GM19452 (cell line): ENCODE measurements around the gene BRCA1.
"Not testable (repeated sequence)": the region's sequence is repeated elsewhere in the genome, so short reads cannot be mapped to it uniquely, and the experiment has no call there.

Source experiments
- ATAC-seq: cut with Tn5 transposase; IDR thresholded peaks from one replicate; pipeline ENCODE4 v1.9.1; 2021; ENCODE audit not compliant: unreplicated experiment

BRCA1 gene

DNA sequence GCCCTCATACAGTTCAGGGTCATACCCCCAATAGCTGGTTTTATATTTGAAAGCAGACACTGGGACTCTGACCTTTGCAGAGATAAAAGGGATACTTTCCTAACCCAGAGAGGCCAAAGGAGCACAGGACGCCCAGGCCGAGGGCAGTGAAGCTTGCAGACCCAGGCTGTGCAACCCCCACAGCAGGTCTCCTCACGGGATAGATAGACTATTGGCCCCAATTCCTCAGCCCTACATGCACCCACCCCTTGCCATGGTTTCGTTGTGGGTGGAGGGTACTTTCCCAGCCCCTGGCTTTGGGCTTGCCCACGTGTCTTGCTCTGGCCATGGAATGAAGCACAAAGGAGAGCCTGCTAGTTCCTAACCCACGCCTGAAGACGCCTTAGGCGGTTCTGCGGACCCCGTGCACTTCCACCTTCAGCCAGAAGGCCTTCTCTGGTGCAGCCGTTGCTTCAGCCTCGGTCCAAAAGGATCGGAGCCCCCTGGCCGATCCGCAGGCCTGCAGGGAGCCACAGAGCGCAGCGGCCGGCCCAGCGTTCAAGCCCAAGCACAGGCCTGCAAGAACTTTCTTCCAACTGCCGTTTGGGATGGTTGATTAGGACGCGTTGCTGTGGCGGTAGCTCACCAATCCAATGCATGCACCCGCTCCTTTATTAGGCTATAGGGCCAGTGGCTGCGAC lies 9.8 kb upstream of the BRCA1 start:
- ATAC-seq, result no peak

DNA sequence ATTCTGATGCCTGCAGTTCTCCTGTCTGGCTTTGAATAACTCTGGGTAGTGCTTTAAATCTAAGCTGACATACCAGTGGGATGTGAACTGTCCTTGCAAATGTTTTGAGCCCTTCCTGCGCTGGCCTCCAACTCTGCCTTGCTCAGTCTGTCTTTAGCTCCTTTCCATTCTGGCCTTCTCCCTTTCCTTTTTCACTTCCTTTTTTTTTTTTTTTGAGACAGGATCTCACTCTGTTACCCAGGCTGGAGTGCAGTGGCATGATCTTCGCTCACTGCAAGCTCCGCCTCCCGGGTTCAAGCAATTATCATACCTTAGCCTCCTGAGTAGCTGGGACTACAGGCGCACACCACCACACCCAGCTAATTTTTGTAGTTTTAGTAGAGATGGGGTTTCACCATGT lies 8.3 kb upstream of the BRCA1 start:
- ATAC-seq, result not testable (repeated sequence)

DNA sequence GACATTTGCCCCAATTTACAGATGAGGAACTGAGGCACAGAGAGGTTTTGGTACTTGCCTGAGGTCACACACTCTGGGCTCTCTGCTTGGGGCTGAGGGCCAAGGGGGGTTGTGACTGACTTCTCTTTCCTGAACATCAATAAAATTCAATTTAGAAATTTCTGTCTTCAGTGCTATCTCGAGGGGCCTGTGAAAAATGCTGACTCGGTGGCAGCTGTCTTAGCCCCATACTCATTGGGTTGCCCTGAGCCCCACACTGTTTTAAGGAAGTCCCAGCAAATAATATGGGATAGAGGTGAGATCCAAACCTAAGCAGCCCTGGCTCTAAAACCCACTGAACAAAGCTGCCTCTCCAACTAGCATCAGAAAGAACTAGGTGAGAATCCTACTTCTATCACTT lies 7.0 kb upstream of the BRCA1 start:
- ATAC-seq, result no peak

DNA sequence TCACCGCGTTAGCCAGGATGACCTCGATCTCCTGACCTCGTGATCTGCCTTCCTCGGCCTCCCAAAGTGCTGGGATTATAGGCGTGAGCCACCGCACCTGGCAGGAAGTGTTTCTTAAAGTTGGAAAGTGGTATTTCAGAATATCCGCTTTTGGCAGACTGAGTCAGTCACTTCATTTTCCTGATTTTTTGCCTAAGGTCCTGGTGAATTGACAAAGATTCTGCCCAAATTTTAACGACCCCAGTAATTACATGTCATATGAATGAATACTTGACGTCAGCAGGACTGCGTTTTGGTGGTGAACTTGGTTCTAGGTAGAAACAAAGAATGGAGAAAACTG lies 4.5 kb upstream of the BRCA1 start:
- ATAC-seq, result no peak

DNA sequence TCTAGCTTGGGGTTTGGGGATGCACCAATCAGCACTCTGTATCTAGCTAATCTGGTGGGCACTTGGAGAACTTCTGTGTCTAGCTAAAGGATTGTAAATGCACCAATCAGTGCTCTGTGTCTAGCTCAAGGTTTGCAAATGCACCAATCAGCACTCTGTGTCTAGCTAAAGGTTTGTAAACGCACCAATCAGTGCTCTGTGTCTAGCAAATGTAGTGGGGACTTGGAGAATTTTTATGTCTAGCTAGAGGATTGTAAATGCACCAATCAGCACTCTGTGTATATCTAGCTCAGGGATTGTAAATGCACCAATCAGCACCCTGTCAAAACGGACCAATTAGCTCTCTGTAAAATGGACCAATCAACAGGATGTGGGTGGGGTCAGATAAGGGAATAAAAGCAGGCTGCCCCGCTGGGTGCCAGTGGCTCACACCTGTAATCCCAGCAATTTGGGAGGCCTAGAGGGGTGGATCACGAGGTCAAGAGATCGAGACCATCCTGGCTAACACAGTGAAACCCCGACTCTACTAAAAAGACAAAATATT lies 2.2 kb upstream of the BRCA1 start:
- not testable (repeated sequence) for ATAC-seq

DNA sequence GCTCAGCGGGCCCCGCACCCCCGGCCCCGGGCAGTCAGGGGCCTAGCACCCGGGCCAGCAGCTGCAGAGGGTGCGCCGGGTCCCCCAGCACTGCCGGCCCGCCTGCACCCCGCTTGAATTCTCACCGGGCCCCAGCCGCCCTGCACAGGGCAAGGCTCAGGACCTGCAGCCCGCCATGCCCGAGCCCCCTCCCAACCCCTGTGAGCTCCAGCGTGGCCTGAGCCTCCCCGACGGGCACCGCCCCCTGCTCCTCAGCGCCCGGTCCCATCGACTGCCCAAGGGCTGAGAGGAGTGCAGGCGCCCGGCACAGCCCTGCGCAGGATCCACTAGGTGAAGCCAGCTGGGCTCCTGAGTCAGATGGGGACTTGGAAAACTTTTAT lies 1.7 kb upstream of the BRCA1 start:
- no peak for ATAC-seq

DNA sequence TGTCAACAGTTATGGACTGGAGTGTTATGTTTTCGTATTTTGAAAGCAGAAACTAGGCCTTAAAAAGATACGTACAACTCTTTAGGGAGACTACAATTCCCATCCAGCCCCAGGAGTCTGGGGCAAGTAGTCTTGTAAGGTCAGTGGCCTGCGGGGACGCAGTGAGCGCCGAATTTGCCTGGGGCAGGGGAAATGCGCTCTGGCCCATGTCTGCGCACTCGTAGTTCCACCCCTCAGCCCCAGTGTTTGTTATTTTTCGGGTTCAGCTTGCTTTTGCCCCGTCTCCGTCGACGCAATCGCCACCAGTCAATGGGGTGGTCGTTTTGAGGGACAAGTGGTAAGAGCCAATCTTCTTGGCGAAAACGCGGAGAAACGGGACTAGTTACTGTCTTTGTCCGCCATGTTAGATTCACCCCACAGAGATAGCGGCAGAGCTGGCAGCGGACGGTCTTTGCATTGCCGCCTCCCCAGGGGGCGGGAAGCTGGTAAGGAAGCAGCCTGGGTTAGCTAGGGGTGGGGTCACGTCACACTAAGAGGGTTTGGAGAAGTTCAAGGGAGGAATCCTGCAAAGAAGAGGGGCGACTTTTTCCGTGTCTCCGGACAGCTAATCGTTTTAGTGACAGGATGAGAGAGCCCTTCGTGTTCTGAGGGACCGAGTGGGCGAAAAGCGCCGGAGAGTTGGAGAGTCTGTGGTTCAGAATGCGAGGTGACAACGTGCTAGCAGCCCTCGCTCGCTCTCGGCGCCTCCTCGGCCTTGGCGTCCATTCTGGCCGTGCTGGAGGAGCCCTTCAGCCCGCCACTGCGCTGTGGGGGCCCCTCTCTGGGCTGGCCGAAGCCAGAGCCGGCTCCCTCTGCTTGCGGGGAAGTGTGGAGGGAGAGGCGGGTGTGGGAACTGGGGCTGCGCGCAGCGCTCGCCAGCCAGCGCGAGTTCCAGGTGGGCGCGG lies 1.1 kb upstream of the BRCA1 start:
- no peak for ATAC-seq

DNA sequence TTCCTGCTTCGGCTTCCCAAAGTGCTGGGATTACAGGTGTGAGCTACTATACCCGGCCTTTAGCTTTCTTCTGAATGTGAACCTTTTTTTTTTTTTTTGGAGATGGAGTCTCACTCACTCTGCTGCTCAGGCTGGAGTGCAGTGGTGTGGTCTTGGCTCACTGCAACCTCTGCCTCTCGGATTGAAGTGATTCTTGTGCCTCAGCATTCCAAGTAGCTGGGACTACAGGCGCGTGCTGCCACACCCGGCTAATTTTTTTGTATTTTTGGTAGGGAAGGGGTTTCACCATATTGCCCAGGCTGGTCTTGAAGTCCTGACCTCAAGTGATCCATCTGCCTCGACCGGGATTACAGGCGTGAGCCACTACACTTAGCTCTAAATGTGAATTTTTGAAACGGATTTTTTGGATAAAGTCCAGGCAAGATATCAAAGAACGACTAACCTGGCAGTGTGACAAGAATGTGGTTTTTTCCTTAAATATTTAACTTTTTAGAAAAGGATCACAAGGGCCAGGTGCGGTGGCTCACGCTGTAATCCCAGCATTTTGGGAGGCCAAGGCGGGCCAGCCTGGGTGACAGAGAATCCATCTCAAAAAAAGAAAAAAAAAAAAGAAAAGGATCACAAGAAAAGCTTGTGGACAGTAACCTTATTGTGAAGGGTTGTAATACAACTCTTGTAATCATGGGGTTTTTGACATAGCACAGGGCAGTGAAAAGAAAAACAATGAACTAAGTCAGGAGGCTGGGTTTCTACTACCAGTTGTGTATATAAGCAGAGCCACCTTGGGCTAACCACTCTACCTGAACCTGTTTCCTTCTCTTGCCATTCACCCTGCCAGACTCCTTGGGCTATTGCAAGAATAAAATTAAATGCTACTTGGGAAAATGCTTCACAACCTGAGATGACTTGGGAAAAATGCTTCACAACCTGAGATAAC lies 6.2 kb downstream of the BRCA1 start:
- ATAC-seq, result no peak

DNA sequence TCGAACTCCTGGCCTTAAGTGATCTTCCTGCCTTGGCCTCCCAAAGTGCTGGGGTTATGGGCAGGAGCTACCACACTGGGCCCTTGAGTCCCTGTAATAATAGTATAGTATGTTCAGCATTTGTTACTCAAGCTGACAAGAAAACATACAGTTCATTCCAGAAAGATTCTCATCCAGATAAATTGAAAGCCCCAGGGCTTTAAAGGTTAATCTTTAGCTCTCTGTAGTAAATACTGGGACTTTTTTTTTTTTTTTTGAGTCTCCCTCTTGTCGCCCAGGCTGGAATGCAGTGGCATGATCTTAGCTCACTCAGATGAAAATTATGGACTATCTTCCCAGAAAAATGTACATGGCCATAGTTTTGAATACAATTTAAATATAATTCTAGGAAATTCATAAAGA lies 11.0 kb downstream of the BRCA1 start:
- ATAC-seq, result no peak

DNA sequence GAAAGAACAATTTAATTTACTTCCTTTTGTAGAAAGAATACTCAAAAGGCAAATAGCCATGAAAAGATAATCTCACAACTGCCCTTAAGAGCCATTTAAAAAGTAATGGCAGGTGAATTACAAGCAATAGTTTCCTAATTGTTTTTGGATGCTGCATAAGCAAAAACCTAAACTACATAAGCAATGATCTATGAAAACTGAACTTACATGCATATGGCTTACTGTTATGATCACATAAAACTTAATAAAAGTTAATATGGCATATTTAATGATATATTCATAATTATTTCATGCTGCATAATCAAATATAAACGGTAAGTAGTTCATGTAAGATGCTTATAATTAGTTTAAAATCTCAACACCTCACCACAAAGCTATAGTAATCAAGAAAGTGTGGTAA lies 18.6 kb downstream of the BRCA1 start:
- ATAC-seq, result no peak

DNA sequence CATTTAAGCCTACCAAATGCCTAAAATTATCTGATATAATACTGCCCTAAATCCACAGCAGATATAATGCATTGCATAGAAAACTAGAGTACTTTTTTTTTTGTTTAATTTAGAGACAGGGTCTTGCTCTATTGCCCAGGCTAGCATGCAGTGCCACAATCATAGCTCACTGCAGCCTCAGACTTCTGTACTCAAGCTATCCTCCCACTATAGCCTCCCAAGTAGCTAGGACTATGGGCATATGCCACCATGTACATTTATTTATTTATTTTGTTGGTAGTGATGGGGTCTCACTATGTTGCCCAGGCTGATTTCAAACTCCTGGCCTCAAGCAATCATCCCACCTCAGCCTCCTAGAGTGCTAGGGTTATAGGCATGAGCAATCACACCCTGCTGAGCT lies 20.0 kb downstream of the BRCA1 start:
- ATAC-seq, result no peak

DNA sequence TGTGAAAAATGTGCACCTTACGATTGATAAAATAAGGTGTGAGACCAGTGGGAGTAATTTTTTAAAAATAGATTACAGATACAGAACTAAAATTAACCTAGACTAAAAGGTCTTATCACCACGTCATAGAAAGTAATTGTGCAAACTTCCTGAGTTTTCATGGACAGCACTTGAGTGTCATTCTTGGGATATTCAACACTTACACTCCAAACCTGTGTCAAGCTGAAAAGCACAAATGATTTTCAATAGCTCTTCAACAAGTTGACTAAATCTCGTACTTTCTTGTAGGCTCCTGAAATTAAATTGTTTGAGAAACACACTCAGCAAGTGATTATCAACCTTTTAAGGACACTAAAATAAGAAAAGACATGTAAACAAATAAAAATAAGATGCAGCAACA lies 20.5 kb downstream of the BRCA1 start:
- ATAC-seq, result no peak

DNA sequence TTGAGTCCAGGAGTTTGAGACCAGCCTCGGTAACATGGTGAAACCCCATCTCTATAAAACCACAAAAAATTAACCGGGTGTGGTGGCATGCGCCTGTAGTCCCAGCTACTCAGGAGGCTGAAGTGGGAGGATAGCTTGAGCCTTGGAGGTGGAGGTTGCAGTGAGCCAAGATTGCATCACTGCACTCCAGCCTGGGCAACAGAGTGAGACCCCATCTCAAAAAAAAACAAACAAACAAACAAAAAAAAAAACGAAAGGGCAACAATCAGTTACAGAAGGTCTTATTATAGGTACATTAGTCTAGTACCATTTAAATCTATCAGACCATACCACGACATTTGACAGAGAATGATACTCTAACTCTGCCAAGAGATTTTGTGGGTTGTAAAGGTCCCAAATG lies 29.8 kb downstream of the BRCA1 start:
- ATAC-seq, result not testable (repeated sequence)

DNA sequence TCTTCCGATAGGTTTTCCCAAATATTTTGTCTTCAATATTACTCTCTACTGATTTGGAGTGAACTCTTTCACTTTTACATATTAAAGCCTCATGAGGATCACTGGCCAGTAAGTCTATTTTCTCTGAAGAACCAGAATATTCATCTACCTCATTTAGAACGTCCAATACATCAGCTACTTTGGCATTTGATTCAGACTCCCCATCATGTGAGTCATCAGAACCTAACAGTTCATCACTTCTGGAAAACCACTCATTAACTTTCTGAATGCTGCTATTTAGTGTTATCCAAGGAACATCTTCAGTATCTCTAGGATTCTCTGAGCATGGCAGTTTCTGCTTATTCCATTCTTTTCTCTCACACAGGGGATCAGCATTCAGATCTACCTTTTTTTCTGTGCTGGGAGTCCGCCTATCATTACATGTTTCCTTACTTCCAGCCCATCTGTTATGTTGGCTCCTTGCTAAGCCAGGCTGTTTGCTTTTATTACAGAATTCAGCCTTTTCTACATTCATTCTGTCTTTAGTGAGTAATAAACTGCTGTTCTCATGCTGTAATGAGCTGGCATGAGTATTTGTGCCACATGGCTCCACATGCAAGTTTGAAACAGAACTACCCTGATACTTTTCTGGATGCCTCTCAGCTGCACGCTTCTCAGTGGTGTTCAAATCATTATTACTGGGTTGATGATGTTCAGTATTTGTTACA lies 30.9 kb downstream of the BRCA1 start:
- no peak for ATAC-seq

DNA sequence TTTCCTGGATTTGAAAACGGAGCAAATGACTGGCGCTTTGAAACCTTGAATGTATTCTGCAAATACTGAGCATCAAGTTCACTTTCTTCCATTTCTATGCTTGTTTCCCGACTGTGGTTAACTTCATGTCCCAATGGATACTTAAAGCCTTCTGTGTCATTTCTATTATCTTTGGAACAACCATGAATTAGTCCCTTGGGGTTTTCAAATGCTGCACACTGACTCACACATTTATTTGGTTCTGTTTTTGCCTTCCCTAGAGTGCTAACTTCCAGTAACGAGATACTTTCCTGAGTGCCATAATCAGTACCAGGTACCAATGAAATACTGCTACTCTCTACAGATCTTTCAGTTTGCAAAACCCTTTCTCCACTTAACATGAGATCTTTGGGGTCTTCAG lies 32.3 kb downstream of the BRCA1 start:
- ATAC-seq, result no peak

DNA sequence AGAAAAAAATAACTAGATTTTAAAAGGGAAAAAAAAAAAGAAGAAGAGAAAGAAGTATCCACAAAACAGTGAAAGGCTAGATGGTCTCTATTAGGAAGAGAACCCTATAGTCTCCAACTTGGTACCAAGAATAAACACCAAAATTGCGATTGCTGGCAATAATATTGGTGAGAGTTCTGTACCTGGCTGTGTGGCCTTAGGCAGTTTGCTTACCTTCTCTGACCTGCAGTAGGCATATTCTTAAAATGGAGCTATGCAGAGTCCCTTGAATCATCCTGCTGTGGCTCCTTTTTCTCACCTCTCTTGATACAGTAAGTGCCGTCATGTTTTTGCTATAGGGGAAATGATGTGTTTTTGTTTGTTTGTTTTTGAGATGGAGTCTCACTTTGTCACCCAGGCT lies 35.1 kb downstream of the BRCA1 start:
- no peak for ATAC-seq

DNA sequence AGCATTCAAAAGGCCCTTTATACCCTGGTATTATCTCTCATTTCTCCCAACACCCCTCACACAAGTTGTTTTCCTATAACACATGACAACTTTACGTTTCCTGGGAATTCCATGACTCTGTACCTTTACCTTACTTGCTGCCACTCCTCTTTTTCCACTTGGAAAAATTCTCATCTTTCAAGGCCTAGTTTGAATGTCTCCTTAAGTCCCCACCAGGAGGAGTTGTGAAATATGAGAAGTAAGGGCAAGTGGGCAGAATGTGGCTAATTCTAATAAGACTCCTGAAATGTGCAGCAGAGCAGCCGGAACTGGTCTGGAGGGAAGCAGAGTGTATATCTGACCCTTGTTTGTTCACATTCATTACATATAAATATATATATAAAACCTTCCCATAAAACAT lies 39.7 kb downstream of the BRCA1 start:
- no peak for ATAC-seq

DNA sequence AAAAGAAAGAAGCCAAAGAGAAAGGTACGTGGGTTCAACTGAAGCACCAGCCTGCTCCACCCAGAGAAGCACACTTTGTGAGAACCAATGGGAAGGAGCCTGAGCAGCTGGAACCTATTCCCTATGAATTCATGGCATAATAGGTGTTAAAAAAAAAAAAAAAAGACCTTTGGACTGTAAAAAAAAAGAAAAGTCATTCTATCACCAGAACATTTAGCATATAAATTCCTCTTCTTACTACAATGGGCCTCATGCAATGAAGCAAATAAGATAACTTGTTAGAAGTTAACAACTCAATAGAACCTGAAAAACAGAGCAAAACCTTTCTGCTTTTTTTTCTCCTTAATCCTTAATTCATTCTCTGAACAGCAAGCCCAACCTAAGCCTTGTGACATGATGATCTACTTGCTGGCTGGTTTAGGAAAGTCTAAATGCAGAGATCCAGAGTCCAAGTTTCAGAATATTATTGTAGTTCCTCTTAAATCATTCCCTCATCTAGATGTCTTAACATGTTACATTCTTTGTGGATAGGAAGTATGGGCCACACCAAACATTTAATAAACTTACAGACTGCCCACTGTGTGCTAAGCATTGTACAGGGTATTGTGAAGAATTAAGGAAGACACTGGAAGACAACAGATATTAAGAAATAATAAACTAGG lies 45.4 kb downstream of the BRCA1 start:
- no peak for ATAC-seq

DNA sequence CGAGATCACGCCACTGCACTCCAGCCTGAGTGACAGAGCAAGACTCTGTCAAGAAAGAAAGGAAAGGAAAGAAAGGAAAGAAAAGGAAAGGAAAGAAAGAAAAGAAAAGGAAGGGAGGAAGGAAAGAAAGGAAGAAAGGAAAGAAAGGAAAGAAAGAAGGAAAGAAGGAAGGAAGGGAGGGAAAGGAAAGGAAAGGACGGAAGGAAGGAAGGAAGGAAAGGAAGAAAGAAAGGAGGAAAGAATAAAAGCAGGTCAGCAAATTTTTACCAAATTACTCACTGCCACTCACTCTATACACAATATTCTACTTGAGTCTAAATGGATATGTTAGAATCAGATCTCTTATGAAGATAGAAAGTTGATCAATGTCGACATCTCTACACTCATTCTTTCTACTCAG lies 50.3 kb downstream of the BRCA1 start:
- ATAC-seq, result no peak

DNA sequence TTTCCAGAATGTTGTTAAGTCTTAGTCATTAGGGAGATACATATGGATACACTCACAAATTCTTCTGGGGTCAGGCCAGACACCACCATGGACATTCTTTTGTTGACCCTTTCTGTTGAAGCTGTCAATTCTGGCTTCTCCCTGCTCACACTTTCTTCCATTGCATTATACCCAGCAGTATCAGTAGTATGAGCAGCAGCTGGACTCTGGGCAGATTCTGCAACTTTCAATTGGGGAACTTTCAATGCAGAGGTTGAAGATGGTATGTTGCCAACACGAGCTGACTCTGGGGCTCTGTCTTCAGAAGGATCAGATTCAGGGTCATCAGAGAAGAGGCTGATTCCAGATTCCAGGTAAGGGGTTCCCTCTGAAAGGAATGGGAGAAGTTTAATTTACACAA lies 54.3 kb downstream of the BRCA1 start:
- no peak for ATAC-seq
